ENCODE results near the gene ADAMTS1. TPM values are rescaled to one million over a fixed set of nuclear protein-coding genes. Genes with fewer than 3 reads are reported as not detected.
A peak's percentile ranks its signal among the peaks of the same experiment; 100 is the strongest.

Gene ADAMTS1
- total and polyA plus RNA-seq, 8 donors, result 12.2 to 268 (median 49.6) TPM

DNA sequence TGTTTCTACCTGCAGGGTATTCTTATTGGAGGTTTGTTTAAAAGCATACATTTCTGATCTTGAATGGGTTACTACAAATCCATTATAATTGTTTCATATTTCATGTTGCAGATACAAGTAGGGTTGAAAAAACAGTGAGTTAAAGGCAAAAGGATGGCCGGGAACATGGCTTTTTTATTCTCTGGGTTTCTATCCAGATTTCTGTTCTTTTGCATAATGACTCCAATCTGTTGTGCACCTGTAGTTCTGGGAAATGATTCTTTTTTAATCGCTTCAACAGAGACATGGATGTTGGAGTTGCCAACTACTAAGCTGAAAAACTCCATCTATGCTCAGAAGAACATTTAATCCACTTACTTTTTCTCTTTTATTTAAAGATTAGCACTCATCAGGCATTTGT lies 2.7 kb upstream of the ADAMTS1 start:
- no peaks in the 10 kb centered on the region for H3K9me3 ChIP-seq
- TF ChIP-seq POLR2A (IDR thresholded peaks at IDR 0.05) (no peak), EP300 (IDR thresholded peaks at IDR 0.05) (no peak), POLR2AphosphoS5 (IDR thresholded peaks at IDR 0.05) (no peak)
- TF ChIP-seq, protein P1, sequence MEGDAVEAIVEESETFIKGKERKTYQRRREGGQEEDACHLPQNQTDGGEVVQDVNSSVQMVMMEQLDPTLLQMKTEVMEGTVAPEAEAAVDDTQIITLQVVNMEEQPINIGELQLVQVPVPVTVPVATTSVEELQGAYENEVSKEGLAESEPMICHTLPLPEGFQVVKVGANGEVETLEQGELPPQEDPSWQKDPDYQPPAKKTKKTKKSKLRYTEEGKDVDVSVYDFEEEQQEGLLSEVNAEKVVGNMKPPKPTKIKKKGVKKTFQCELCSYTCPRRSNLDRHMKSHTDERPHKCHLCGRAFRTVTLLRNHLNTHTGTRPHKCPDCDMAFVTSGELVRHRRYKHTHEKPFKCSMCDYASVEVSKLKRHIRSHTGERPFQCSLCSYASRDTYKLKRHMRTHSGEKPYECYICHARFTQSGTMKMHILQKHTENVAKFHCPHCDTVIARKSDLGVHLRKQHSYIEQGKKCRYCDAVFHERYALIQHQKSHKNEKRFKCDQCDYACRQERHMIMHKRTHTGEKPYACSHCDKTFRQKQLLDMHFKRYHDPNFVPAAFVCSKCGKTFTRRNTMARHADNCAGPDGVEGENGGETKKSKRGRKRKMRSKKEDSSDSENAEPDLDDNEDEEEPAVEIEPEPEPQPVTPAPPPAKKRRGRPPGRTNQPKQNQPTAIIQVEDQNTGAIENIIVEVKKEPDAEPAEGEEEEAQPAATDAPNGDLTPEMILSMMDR (IDR thresholded peaks at IDR 0.05), result no peak
- H3K4me1 ChIP-seq, result peaks cover 0 to 48% (median 41%) of the 10 kb centered on the region in 4 donors
- H3K27me3 ChIP-seq, result peaks cover 0 to 48% (median 28%) of the 10 kb centered on the region in 3 donors
- WGBS, 5 donors, result 59 to 75% (median 70%) methylated on average over 2 of the region's 2 CpGs
- peak in 1 of 2 donors; percentile 14 for DNase-seq
- H3K36me3 ChIP-seq, result no peaks in the 10 kb centered on the region
- H3K4me3 ChIP-seq, result no peak overlapping the region
- intact Hi-C loops (cut with DNase I; ENCODE audit: low total_unique reads), result no loop called here
- H3K27ac ChIP-seq, result no peak overlapping the region

DNA sequence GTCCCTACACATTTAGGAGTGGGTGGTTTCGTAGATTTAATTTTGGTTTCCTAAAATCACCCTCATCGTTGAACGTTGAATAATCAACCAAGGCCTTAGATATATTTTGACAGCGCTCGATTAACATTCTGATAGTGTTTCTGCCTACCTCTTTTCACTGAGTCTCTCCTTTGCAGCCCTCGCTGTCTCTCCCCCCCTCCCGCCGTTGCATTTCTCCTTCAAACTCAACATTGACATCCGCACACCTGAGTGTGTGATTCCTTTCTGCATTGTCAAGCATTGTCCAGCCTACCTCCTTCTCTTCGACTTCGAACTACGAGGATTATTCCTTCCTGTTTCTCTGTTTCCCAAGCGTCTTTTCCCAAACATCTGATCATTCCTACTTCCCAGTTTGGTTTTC lies 1.8 kb upstream of the ADAMTS1 start:
- peak in 1 of 2 donors; percentile 37 for DNase-seq
- peak overlapping the region; percentile 39 to 94 (median 91) for H3K27ac ChIP-seq
- H3K4me1 ChIP-seq, result peaks cover 0 to 57% (median 50%) of the 10 kb centered on the region in 4 donors
- H3K27me3 ChIP-seq, result peaks cover 0 to 51% (median 28%) of the 10 kb centered on the region in 3 donors
- H3K9me3 ChIP-seq, result no peaks in the 10 kb centered on the region
- peaks cover 2 to 7% (median 6%) of the 10 kb centered on the region in 4 donors for H3K36me3 ChIP-seq
- WGBS, 5 donors, result 14 to 32% (median 25%) methylated on average over 13 of the region's 13 CpGs
- intact Hi-C loops (cut with DNase I; ENCODE audit: low total_unique reads), result no loop called here
- TF ChIP-seq POLR2AphosphoS5 (IDR thresholded peaks at IDR 0.05) (no peak), EP300 (IDR thresholded peaks at IDR 0.05) (no peak), POLR2A (IDR thresholded peaks at IDR 0.05) (no peak)
- TF ChIP-seq, protein P1 (IDR thresholded peaks at IDR 0.05), result no peak
- peak overlapping the region; percentile 67 to 81 (median 76) for H3K4me3 ChIP-seq

DNA sequence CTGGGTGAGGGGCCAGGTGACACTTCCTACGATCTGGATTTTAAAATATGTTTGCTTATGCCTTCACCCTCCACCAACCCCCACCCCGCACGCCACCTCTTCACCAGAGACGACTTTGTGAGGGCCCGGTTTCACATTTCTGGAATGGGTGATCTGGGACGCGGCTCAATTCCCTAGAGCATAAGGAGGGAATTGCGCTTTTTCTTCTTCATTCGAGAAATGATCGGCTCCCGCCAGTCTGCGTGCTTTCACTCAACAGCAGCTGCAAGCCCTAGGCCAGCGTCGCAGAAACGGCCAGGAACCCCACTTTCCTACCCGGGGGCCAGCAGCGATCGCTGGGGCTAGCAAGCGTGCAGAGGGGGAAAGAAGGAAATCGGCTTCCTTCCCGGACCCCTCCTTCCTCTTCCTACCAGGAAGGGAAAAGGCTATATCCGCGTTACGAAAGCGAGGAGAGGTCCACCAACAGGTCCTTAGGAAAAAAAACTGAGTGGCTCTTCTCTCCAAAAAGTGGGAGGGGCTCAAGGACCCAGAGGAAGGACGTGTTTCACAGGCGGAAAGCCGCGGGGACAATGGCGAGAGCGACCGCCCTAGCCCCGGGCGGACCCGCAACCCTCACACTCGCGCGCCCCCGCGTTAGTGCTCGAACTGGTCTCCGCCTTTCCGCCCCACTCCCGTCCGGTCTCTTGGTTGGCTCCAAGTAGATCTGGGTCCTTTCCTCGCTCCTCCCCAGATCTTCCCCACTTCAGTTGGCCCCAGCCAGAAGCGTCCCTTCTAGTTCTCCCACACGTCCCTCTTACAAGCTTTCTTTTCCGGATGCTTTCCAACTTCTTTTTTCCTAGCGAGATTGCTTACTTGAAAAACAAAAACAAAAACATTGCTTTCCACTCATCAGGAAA lies 1.1 kb upstream of the ADAMTS1 start:
- H3K4me1 ChIP-seq, result peaks cover 0 to 61% (median 52%) of the 10 kb centered on the region in 4 donors
- H3K27me3 ChIP-seq, result peaks cover 0 to 51% (median 28%) of the 10 kb centered on the region in 3 donors
- peak overlapping the region; percentile 85 to 94 (median 91) for H3K27ac ChIP-seq
- no peak for TF ChIP-seq POLR2A (IDR thresholded peaks at IDR 0.05)
- peak; percentile 30 to 71 (median 70) for TF ChIP-seq POLR2AphosphoS5 (IDR thresholded peaks at IDR 0.05)
- TF ChIP-seq, protein P1 (IDR thresholded peaks at IDR 0.05), result peak in 3 of 7 experiments; percentile 6 to 40 (median 17)
- no peak for TF ChIP-seq EP300 (IDR thresholded peaks at IDR 0.05)
- no peaks in the 10 kb centered on the region for H3K9me3 ChIP-seq
- H3K36me3 ChIP-seq, result peaks cover 3 to 15% (median 14%) of the 10 kb centered on the region in 4 donors
- intact Hi-C loops (cut with DNase I; ENCODE audit: low total_unique reads), result no loop called here
- H3K4me3 ChIP-seq, result peak overlapping the region; percentile 67 to 81 (median 76)
- DNase-seq, result peak; percentile 56 to 95
- 0 to 2% (median 1%) methylated on average over 50 of the region's 50 CpGs for WGBS, 5 donors

DNA sequence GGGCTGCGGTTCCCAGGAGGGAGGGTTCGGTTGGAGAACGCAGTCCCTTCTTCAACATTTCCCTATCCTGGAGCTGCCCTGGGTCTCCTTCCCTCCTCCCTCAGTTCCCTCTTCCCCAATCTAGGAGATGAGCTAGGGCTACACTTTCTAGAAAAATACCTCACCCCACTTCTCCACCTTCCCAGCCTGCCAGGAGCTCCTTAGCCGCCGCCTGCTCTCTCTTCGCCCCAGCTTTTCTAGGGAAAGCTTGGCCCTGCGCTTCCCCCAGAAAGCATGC lies 488 bp upstream of the ADAMTS1 start:
- Histone ChIP-seq H3K4me3 (peak overlapping the region; percentile 67 to 81 (median 76)), H3K4me1 (peaks cover 0 to 67% (median 55%) of the 10 kb centered on the region in 4 donors), H3K27me3 (peaks cover 0 to 51% (median 28%) of the 10 kb centered on the region in 3 donors), H3K36me3 (peaks cover 6 to 20% (median 19%) of the 10 kb centered on the region in 4 donors), H3K27ac (peak overlapping the region; percentile 85 to 94 (median 91)), H3K9me3 (no peaks in the 10 kb centered on the region)
- no peak for DNase-seq
- WGBS, 5 donors, result 0 to 4% (median 1%) methylated on average over 7 of the region's 7 CpGs
- intact Hi-C loops (cut with DNase I; ENCODE audit: low total_unique reads), result no loop called here
- TF ChIP-seq POLR2AphosphoS5 (IDR thresholded peaks at IDR 0.05) (no peak), POLR2A (IDR thresholded peaks at IDR 0.05) (no peak), EP300 (IDR thresholded peaks at IDR 0.05) (no peak)
- TF ChIP-seq, protein P1 (IDR thresholded peaks at IDR 0.05), result no peak

Measured in stomach (tissue), 9 donors.